Loucy (cell line): ENCODE measurements around the gene MAP1B.

Source experiments
- H2AFZ ChIP-seq: fragments of 200-600 bp; sonication (generic); 2 replicates; pipeline ENCODE4 v1.6.0; 2016; ENCODE audit warnings: antibody characterized with exemption, mild to moderate bottlenecking, low read length, moderate library complexity
- H3F3A ChIP-seq: fragments of 200-600 bp; 2 replicates; pipeline ENCODE4 v1.6.0; 2016; ENCODE audit warnings: antibody characterized with exemption, low read depth, mild to moderate bottlenecking
- H3K27me3 ChIP-seq: fragments of 200-600 bp; sonication (generic); 2 replicates; pipeline ENCODE4 v1.6.1; 2014; ENCODE audit warnings: low read length, mild to moderate bottlenecking; ENCODE audit not compliant: insufficient read depth, poor library complexity, severe bottlenecking
- H3K36me3 ChIP-seq: fragments of 200-600 bp; sonication (generic); 2 replicates; pipeline ENCODE4 v1.6.1; 2016; ENCODE audit warnings: low read length; ENCODE audit not compliant: insufficient read depth
- H3K4me1 ChIP-seq: fragments of 200-600 bp; sonication (generic); 2 replicates; pipeline ENCODE4 v1.5.1; 2014; ENCODE audit warnings: low read length, mild to moderate bottlenecking; ENCODE audit not compliant: insufficient read depth, poor library complexity, severe bottlenecking
- H3K4me2 ChIP-seq: fragments of 200-600 bp; sonication (generic); 2 replicates; pipeline ENCODE4 v1.6.0; 2014; ENCODE audit warnings: antibody characterized with exemption, low read length, low read depth, mild to moderate bottlenecking; ENCODE audit not compliant: poor library complexity, severe bottlenecking
- H3K4me3 ChIP-seq: fragments of 200-600 bp; sonication (generic); 2 replicates; pipeline ENCODE4 v1.5.1; 2014; ENCODE audit warnings: low read length, mild to moderate bottlenecking, mixed read lengths; ENCODE audit not compliant: poor library complexity, severe bottlenecking
- H3K79me2 ChIP-seq: fragments of 200-600 bp; sonication (generic); 2 replicates; pipeline ENCODE4 v1.6.1; 2014; ENCODE audit warnings: low read length; ENCODE audit not compliant: insufficient read depth
- H3K9ac ChIP-seq: fragments of 200-600 bp; sonication (generic); 2 replicates; pipeline ENCODE4 v1.6.0; 2014; ENCODE audit warnings: mild to moderate bottlenecking, low read depth, low read length, moderate library complexity; ENCODE audit not compliant: poor library complexity, severe bottlenecking
- H3K9me2 ChIP-seq: fragments of 200-600 bp; sonication (generic); replicated peaks from 2 replicates; pipeline ENCODE4 v1.6.1; 2016; ENCODE audit warnings: low read depth, low read length, mixed read lengths
- H3K9me3 ChIP-seq: fragments of 200-600 bp; sonication (generic); 2 replicates; pipeline ENCODE4 v1.6.1; 2014; ENCODE audit warnings: mild to moderate bottlenecking, antibody characterized with exemption, low read length, low read depth; ENCODE audit not compliant: insufficient read depth
- H4K20me1 ChIP-seq: fragments of 200-600 bp; sonication (generic); 2 replicates; pipeline ENCODE4 v1.6.0; 2014; ENCODE audit warnings: antibody characterized with exemption, low read length, mild to moderate bottlenecking; ENCODE audit not compliant: insufficient read depth, poor library complexity, severe bottlenecking
- EZH2phosphoT487 ChIP-seq: fragments of 200-600 bp; IDR thresholded peaks from 2 replicates; pipeline ENCODE4 v1.6.1; 2018; ENCODE audit warnings: antibody characterized with exemption, mild to moderate bottlenecking, moderate library complexity, borderline replicate concordance
- TF ChIP-seq, protein P1 (sequence below): fragments of 200-600 bp; sonication (generic); conservative IDR thresholded peaks from 2 replicates; pipeline ENCODE4 v1.5.1; 2014; ENCODE audit warnings: mild to moderate bottlenecking, antibody characterized with exemption, low read length

The MAP1B gene

DNA sequence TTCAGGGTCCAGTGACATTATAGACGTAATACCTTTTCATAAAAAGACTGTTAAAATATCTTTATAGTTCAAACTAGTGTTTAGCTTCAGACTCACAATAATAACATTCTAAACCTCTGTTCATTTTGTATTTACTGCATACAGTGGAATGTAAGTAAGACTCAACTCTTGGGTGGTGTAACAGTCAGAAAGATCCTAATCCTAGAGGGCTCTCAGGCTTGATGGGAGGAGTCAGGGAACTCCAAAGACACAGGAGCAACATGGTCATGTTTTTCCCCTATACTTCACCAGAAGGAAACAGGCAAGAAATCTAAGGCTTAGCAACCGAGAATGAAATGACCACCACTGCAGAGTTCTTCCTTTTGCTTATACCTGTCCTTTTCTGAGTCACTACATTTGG, 130.1 kb downstream of the MAP1B start:
- Histone ChIP-seq H4K20me1 (peaks cover 30% of the 10 kb centered on the region), H3K27me3 (no peaks in the 10 kb centered on the region), H2AFZ (no peak overlapping the region), H3K36me3 (peaks cover 27% of the 10 kb centered on the region; the same call in 1 of the 2 replicates), H3K4me3 (no peak overlapping the region), H3K79me2 (no peaks in the 10 kb centered on the region), H3F3A (0 out of 2 replicates have a peak, but pooled peaks cover 3% of the 10 kb centered on the region), H3K9me2 (no peaks in the 10 kb centered on the region), H3K9me3 (no peaks in the 10 kb centered on the region), H3K4me1 (peaks cover 25% of the 10 kb centered on the region), H3K4me2 (no peak overlapping the region), H3K9ac (no peak overlapping the region)
- TF ChIP-seq, protein P1, sequence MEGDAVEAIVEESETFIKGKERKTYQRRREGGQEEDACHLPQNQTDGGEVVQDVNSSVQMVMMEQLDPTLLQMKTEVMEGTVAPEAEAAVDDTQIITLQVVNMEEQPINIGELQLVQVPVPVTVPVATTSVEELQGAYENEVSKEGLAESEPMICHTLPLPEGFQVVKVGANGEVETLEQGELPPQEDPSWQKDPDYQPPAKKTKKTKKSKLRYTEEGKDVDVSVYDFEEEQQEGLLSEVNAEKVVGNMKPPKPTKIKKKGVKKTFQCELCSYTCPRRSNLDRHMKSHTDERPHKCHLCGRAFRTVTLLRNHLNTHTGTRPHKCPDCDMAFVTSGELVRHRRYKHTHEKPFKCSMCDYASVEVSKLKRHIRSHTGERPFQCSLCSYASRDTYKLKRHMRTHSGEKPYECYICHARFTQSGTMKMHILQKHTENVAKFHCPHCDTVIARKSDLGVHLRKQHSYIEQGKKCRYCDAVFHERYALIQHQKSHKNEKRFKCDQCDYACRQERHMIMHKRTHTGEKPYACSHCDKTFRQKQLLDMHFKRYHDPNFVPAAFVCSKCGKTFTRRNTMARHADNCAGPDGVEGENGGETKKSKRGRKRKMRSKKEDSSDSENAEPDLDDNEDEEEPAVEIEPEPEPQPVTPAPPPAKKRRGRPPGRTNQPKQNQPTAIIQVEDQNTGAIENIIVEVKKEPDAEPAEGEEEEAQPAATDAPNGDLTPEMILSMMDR = no peak
- TF ChIP-seq EZH2phosphoT487 = no peak

DNA sequence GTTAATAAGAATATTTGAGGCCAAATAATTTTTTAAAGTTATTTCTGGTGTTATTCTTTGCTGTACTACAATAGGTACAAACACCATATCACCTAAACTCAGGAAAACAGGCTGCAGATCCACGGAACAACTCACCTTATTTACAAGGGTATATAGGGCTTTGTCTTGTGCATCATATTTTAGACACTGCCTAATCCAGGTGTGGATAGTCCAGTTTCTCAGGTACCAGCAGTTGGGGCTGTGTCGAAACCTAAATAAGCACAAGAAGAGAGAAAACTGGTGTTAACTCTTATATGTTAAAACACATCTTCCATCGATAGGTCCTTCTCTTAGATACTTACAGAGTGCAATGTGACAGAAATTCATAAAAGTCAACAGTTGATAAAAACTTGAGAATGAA, 130.6 kb downstream of the MAP1B start:
- Histone ChIP-seq H3K4me3 (no peak overlapping the region), H3K9ac (no peak overlapping the region), H3K4me2 (no peak overlapping the region), H3K36me3 (peaks cover 27% of the 10 kb centered on the region; the same call in 1 of the 2 replicates), H3K9me2 (no peaks in the 10 kb centered on the region), H3K9me3 (no peaks in the 10 kb centered on the region), H3F3A (0 out of 2 replicates have a peak, but pooled peaks cover 3% of the 10 kb centered on the region), H4K20me1 (peaks cover 25% of the 10 kb centered on the region), H2AFZ (no peak overlapping the region), H3K79me2 (no peaks in the 10 kb centered on the region), H3K4me1 (peaks cover 20% of the 10 kb centered on the region), H3K27me3 (no peaks in the 10 kb centered on the region)
- TF ChIP-seq, protein P1 = no peak
- TF ChIP-seq EZH2phosphoT487 = no peak

DNA sequence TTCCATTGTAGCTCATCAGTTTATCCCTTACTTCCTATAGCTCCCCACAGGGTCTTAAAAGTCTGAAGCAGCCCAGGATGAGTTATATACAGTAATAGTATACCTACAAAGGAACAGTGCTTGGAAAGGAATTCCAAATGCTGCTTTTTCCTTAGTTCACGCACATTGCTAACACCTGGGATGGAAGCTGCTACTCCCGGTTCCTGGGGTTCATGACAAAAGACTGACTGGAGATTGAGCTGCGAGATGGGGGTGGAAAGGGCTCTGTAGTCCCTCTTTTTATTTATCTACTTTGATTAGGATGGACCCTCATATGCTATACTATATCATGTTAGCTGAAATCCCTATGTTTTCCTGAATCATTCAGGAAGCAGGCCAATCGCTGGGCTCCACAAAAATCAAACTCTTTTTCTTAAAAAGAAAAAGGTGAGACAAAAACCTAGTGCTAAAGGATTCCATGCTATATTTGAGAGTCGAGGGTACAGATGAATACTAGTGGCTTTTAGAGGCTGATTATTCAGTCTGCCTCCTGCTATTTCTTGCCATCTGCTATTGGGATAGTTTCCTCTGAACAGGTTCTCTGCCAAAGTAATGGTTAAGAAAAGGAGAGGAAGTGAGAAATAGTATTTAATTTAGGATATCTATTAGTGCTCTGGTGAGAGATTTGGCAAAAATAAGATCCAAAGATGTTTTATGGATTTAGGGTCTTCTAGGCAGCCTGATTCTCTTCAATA, 131.6 kb downstream of the MAP1B start:
- Histone ChIP-seq H3K9me3 (no peaks in the 10 kb centered on the region), H3K4me2 (no peak overlapping the region), H3K4me1 (peaks cover 14% of the 10 kb centered on the region), H2AFZ (no peak overlapping the region), H3F3A (0 out of 2 replicates have a peak, but pooled peaks cover 3% of the 10 kb centered on the region), H3K9ac (no peak overlapping the region), H3K4me3 (no peak overlapping the region), H3K79me2 (no peaks in the 10 kb centered on the region), H3K36me3 (peaks cover 27% of the 10 kb centered on the region; the same call in 1 of the 2 replicates), H3K9me2 (no peaks in the 10 kb centered on the region), H4K20me1 (peaks cover 18% of the 10 kb centered on the region), H3K27me3 (no peaks in the 10 kb centered on the region)
- TF ChIP-seq, protein P1 = no peak
- no peak for TF ChIP-seq EZH2phosphoT487
